NCI-H187 (cell line): Measurements from ENCODE around the gene IFITM1.
"Not testable (repeated sequence)": the region's sequence is repeated elsewhere in the genome, so short reads cannot be mapped to it uniquely, and the experiment has no call there.

ENCODE experiments used
- DNase-seq, 2 experiments: peaks; one replicate each; lab custom pipeline; 2025; lab: John Stamatoyannopoulos, UW

IFITM1 gene

GRCh38 chr11:308740-309665 lies 4.8 kb upstream of the IFITM1 start:
- DNase-seq = not testable (repeated sequence)

GRCh38 chr11:309979-310572 lies 3.8 kb upstream of the IFITM1 start:
- DNase-seq = not testable (repeated sequence)

- DNase-seq = not testable (repeated sequence)
Measured at GRCh38 chr11:311013-311748, 2.7 kb upstream of the IFITM1 start.

DNA sequence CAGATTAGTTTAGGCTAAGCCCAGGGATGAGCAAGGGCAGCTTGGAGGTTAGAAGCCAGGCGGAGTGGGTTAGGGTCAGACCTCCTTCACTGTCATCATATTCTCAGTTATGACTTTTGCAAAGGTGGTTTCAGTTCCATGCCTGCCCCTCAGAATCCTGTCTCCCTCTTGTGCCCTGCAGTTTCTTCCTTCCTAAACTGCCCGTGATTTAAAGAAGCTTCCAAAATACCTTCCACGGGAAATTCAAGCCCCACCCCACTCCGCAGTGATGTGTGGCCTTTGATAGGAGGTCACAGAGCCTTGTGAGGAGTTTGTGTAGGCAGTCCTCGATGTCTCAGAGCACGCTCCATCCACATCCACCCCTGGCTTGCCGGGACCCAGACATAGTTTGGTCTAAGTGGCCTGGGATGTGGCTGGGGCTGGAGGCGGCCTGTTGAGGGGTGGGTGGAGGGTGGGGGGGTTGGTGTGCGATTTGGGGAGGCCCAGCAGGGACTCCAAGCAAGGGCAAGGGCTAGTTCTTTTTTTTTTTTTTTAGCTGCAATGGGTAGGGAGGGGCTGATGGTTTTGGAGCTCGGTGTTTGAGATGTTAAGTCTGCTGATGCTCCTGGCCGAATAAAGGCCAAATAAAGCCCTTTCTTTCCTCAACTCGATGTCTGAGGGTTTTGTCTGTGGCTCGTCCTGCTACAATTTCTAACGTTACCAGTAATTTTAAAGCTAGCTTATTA lies 1.6 kb upstream of the IFITM1 start:
- no peak for DNase-seq

- DNase-seq = no peak
Measured at GRCh38 chr11:313304-313786, 495 bp upstream of the IFITM1 start.

DNA sequence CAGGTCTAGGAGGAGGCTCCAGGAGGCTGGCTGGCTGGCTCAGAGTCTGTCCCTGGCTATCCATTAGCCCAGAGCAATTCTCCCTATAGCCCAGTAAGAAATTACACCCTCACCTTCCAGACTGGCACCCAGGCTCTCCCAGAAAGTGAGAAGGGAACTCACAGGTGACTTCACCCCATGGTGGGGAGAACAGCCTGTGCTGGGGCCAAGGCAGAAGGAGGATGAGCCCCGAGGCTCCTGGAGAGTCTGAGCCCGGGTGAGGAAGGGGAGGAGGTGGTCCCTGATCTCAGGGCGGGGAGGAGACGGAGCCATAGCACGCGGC lies 675 bp downstream of the IFITM1 start:
- DNase-seq = not testable (repeated sequence)

- DNase-seq = no peak
Measured at GRCh38 chr11:315051-315481, 1.2 kb downstream of the IFITM1 start.

GRCh38 chr11:315516-315994 lies 1.7 kb downstream of the IFITM1 start:
- DNase-seq = no peak

DNA sequence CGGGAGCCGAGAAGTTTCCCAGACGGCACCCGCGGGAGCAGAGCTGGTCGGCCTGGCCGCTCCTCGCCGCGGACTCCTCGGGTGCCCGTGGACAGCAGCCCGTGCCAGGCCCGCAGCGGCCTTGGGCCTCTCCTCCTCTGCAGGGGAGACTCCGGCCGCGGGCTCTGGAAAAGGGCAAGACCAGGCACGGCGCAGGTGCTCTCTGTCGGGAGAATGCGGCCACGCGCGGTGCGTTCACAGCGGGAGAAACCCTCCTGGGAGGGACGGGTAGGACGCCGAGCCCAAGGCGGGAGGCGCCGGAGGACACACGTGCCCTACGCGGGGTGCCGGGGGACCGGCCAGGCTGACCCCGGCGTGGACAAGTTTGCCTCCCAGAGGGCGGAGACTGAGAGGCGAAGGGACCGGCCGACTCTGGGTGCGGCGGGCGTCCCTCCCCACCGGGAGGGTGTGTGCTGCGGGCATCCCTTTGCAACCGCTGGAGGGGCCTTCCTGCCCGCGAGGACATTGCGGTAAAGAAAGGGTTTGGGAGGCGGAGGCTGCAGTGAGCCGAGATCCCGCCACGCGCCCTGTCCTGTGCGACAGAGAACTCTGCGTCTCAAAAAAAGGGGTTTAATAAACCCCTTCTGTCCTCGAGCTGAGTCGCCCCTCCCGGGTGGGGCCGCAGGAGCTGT lies 2.3 kb downstream of the IFITM1 start:
- DNase-seq = no peak

GRCh38 chr11:316891-317301 lies 3.1 kb downstream of the IFITM1 start:
- no peak for DNase-seq

GRCh38 chr11:317668-318404 lies 4.0 kb downstream of the IFITM1 start:
- not testable (repeated sequence) for DNase-seq

DNA sequence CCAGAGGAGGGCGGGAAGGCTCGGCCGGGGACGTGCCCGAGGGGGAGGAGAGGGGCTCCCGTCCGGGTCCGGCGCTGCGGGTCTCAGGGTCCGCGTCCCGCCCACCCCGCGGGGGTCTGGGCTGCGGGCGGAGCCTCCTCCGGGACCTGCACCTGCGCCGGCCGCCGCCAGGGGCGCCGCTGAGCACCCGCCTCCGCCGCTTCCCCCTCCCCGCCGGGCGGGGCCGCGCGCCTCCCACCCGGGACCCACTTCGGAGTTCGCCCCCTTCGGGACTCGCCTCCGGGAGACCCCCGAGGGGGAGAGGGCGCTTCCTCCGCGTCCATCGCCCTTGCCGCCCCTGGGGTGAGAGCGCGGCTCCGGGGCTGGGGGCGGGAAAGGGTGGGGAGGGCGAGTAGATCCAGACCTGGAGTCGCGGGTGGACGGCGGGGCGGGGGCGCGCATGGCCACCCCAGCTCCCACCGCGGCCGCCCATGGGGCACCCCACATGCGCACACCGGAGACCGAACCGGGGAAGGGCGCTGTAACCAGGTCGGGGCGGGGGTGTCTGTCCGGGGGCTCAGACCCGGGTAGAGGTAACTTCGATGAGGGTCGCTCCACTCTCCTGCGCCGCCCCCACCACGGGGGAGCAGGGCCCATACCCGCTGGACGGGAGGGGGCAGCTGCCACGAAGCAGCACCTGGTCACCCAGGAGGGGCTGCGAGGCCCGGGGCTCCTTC lies 4.7 kb downstream of the IFITM1 start:
- not testable (repeated sequence) for DNase-seq

DNA sequence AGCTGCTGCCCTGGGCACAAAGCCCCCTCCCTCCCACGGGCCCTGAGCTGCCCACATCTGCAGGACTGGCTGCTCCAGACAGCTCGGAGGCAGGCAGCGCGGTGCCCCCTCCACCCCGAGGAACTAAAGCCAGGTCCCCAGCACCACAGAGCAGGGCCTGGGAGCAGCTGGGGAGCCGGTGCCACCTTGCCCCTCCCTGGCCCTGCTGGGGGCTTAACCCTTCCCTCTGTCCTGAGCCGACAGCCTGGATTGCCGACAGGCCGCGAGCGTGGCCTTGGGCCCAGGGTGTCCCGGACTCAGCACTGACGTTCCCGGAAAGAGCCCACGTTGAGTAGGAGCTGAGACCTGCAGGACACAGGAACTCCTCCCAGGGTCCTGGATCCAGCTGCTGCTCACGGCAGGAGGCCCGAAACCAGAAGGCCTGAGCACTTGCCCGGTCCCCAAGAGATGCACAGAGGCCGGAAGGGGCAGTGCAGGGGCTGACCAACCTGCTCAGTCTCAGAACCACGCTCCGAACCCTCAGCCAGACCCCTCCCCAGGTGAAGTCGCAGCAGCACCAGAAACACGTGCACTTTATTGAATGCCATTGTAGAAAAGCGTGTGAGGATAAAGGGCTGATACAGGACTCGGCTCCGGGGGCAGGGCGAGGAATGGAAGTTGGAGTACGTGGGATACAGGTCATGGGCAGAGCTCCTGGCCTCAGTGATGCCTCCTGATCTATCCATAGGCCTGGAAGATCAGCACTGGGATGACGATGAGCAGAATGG lies 5.5 kb downstream of the IFITM1 start:
- not testable (repeated sequence) for DNase-seq

DNA sequence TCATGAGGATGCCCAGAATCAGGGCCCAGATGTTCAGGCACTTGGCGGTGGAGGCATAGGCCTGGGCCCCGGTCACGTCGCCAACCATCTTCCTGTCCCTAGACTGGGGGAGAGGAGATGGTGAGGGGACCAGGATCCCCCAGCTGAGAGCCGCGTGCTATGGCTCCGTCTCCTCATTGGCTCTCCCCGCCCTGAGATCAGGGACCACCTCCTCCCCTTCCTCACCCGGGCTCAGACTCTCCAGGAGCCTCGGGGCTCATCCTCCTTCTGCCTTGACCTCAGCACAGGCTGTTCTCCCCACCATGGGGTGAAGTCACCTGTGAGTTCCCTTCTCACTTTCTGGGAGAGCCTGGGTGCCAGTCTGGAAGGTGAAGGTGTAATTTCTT lies 6.0 kb downstream of the IFITM1 start:
- DNase-seq = not testable (repeated sequence)

DNA sequence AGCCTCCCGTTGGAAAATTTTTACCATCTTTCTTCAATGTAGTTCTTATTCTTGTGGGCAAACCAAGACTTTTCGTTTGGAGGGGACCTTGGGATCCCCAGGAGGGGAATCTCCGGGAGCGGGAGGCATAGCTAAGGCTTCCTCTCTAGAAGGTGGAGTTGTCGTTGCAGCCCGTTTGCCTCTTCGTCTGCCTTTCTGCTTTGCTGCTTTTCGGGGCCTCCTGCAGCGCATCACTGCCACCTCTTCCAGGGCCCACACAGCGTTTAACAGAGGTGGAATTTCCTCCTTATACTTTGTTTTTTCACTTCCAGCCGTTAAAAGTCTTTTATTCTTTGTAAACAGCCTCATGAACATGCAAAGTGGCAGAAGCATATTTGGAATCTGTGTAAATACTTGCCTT lies 10.3 kb downstream of the IFITM1 start:
- DNase-seq = no peak

GRCh38 chr11:324593-325517 lies 11.0 kb downstream of the IFITM1 start:
- not testable (repeated sequence) for DNase-seq

DNA sequence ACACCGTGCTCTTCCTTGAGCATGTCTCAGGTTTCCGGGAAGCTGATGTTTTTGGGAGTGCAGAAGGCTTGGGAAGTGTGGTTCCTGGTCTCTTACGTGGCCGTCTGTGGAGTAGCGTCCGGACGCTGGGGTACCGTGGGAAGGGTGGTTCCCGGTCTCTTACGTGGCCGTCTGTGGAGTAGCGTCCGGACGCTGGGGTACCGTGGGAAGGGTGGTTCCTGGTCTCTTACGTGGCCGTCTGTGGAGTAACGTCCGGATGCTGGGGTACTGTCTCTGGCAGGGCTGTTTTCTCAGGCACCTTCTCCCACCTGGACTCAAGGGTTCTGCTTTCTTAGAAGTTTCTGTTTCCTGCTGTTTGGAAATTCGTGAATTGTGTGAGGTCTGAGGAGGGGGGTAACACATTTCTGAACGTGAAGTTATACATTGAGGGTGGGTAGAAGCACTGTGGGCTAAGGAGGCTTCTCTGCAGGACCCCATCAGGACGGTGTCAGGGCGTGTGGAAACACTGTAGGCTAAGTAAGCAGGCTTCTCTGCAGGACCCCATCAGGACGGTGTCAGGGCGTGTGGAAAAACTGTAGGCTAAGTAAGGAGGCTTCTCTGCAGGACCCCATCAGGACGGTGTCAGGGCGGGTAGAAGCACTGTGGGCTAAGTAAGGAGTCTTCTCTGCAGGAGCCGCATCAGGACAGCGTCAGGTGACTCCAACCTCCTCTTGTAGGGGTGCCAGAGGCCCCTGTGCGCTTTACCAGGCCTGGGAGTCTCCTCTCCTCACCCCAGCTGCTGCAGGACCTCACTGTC lies 12.2 kb downstream of the IFITM1 start:
- no peak for DNase-seq
